OCI-M1 (cell line): ENCODE data around the gene TNFRSF4.

Experiments
- DNase-seq: peaks from one replicate; lab custom pipeline; 2025; lab: John Stamatoyannopoulos, UW

The TNFRSF4 gene

GRCh38 chr1:1217621-1218523 is 3.9 kb upstream of the TNFRSF4 start:
- no peak for DNase-seq

GRCh38 chr1:1216770-1217620 is 3.0 kb upstream of the TNFRSF4 start:
- no peak for DNase-seq

- no peak for DNase-seq
Observed at GRCh38 chr1:1215881-1216605, 2.1 kb upstream of the TNFRSF4 start.

- no peak for DNase-seq
Observed at GRCh38 chr1:1215080-1215676, 1.2 kb upstream of the TNFRSF4 start.

GRCh38 chr1:1212780-1213344 is 1.1 kb downstream of the TNFRSF4 start:
- DNase-seq, result no peak

- no peak for DNase-seq
Observed at GRCh38 chr1:1211541-1212441, 2.2 kb downstream of the TNFRSF4 start.

- DNase-seq, result no peak
Observed at GRCh38 chr1:1210726-1211540, 3.0 kb downstream of the TNFRSF4 start.

- DNase-seq, result peak; percentile 33
Observed at GRCh38 chr1:1208713-1209433, 5.1 kb downstream of the TNFRSF4 start.

GRCh38 chr1:1207571-1207892 is 6.4 kb downstream of the TNFRSF4 start:
- no peak for DNase-seq

- no peak for DNase-seq
Observed at GRCh38 chr1:1206966-1207531, 6.9 kb downstream of the TNFRSF4 start.

- DNase-seq, result no peak
Observed at GRCh38 chr1:1206376-1206965, 7.5 kb downstream of the TNFRSF4 start, which contains the start of gene TNFRSF18. Gene TNFRSF18 (minus strand): TSS chr1:1206592. CDS start chr1:1206571, 21 bp downstream.

GRCh38 chr1:1205769-1206375 is 8.1 kb downstream of the TNFRSF4 start:
- no peak for DNase-seq

GRCh38 chr1:1204998-1205768 is 8.8 kb downstream of the TNFRSF4 start:
- DNase-seq, result no peak

- DNase-seq, result no peak
Observed at GRCh38 chr1:1204425-1204920, 9.5 kb downstream of the TNFRSF4 start.

GRCh38 chr1:1203561-1204424 is 10.2 kb downstream of the TNFRSF4 start:
- DNase-seq, result no peak
